GM18909 (cell line): ENCODE data around the gene PDSS2.

Experiments used
- ATAC-seq: cut with Tn5 transposase; IDR thresholded peaks from one replicate; pipeline ENCODE4 v1.9.1; 2021; ENCODE audit warnings: mild to moderate bottlenecking; ENCODE audit not compliant: unreplicated experiment, poor library complexity

PDSS2 gene

GRCh38 chr6:107106165-107106564 lies 353.2 kb downstream of the PDSS2 start:
- no peak for ATAC-seq

GRCh38 chr6:107105511-107106116 lies 353.8 kb downstream of the PDSS2 start:
- no peak for ATAC-seq

GRCh38 chr6:107103082-107103481 lies 356.3 kb downstream of the PDSS2 start:
- ATAC-seq: no peak
